Neural progenitor cell (in vitro differentiated cells): Measurements from ENCODE around the gene CTTN. TPM values are rescaled to one million over a fixed set of nuclear protein-coding genes. Genes with fewer than 3 reads are reported as not detected.

ENCODE experiments used
- DNase-seq: peaks from one replicate; pipeline ENCODE4 v3.0.0-alpha.2; 2016; ENCODE audit warnings: low spot score
- H2AFZ ChIP-seq: fragments of 200-600 bp; sonication (generic); replicated peaks from 2 replicates; pipeline ENCODE4 v1.6.1; 2016; ENCODE audit warnings: antibody characterized with exemption
- H3F3A ChIP-seq: fragments of 200-600 bp; sonication (generic); 2 replicates; pipeline ENCODE4 v1.6.1; 2016; ENCODE audit warnings: antibody characterized with exemption, low read depth
- H3K27ac ChIP-seq: fragments of 200-600 bp; sonication (generic); 2 replicates; pipeline ENCODE4 v1.5.1; 2016; ENCODE audit warnings: mild to moderate bottlenecking
- H3K27me3 ChIP-seq: fragments of 200-600 bp; sonication (generic); 2 replicates; pipeline ENCODE4 v1.6.1; 2016; ENCODE audit warnings: mild to moderate bottlenecking, moderate library complexity
- H3K36me3 ChIP-seq: fragments of 200-600 bp; sonication (generic); 2 replicates; pipeline ENCODE4 v1.5.1; 2016
- H3K4me1 ChIP-seq: fragments of 200-600 bp; sonication (generic); 2 replicates; pipeline ENCODE4 v1.6.1; 2016; ENCODE audit warnings: mixed run types
- H3K4me2 ChIP-seq: fragments of 200-600 bp; sonication (generic); 2 replicates; pipeline ENCODE4 v1.6.1; 2016
- H3K4me3 ChIP-seq: fragments of 200-600 bp; sonication (generic); 2 replicates; pipeline ENCODE4 v1.5.1; 2016
- H3K79me2 ChIP-seq: fragments of 200-600 bp; sonication (generic); 2 replicates; pipeline ENCODE4 v1.6.1; 2016; ENCODE audit warnings: low read depth
- H3K9ac ChIP-seq: fragments of 200-600 bp; sonication (generic); 2 replicates; pipeline ENCODE4 v1.6.1; 2016
- H3K9me3 ChIP-seq: fragments of 200-600 bp; sonication (generic); 2 replicates; pipeline ENCODE4 v1.5.1; 2016; ENCODE audit warnings: low read depth
- H4K20me1 ChIP-seq: fragments of 200-600 bp; sonication (generic); 2 replicates; pipeline ENCODE4 v1.6.1; 2016; ENCODE audit warnings: low read depth
- H3K27ac Mint-ChIP-seq: 3 replicates; pipeline ENCODE4 v1.8.0; 2021; ENCODE audit warnings: mixed read lengths
- H3K27me3 Mint-ChIP-seq: 2 replicates; pipeline ENCODE4 v1.8.0; 2022; ENCODE audit warnings: low read depth, mild to moderate bottlenecking, inconsistent platforms, moderate library complexity, mixed read lengths; ENCODE audit not compliant: insufficient read depth
- H3K36me3 Mint-ChIP-seq: 3 replicates; pipeline ENCODE4 v1.8.0; 2021; ENCODE audit warnings: mixed read lengths
- H3K4me1 Mint-ChIP-seq: 3 replicates; pipeline ENCODE4 v1.8.0; 2021; ENCODE audit warnings: mixed read lengths
- H3K4me3 Mint-ChIP-seq: 3 replicates; pipeline ENCODE4 v1.8.0; 2021; ENCODE audit warnings: mild to moderate bottlenecking, moderate library complexity, mixed read lengths
- H3K9me3 Mint-ChIP-seq: 3 replicates; pipeline ENCODE4 v1.8.0; 2020; ENCODE audit warnings: mixed read lengths
- CTCF ChIP-seq: fragments of 200-600 bp; sonication (generic); IDR thresholded peaks from 2 replicates; pipeline ENCODE4 v1.5.1; 2017; ENCODE audit warnings: antibody characterized with exemption, mild to moderate bottlenecking
- EZH2 ChIP-seq: fragments of 200-600 bp; sonication (generic); IDR thresholded peaks from 2 replicates; pipeline ENCODE4 v1.6.1; 2017; ENCODE audit warnings: antibody characterized with exemption, mild to moderate bottlenecking, moderate library complexity
- EZH2phosphoT487 ChIP-seq: fragments of 200-600 bp; sonication (generic); IDR thresholded peaks from 2 replicates; pipeline ENCODE4 v1.6.1; 2017; ENCODE audit warnings: antibody characterized with exemption
- total RNA-seq: library from RNA; depleted of rRNA; stranded (reverse); fragments of >200 nt; gene quantifications from 2 replicates; pipeline ENCODE4 v1.2.3, GENCODE V29; 2015; ENCODE audit warnings: low replicate concordance

CTTN gene
- total RNA-seq, 1 donor from 2014 or later: 200 TPM

- Histone ChIP-seq H2AFZ (no peak overlapping the region), H3K4me3 (no peak overlapping the region), H3K79me2 (no peaks in the 10 kb centered on the region), H3K36me3 (no peaks in the 10 kb centered on the region), H3K27me3 (no peaks in the 10 kb centered on the region), H4K20me1 (no peaks in the 10 kb centered on the region), H3K27ac (no peak overlapping the region), H3K4me1 (no peaks in the 10 kb centered on the region), H3K9ac (no peak overlapping the region), H3K9me3 (no peaks in the 10 kb centered on the region), H3K4me2 (no peak overlapping the region), H3F3A (no peaks in the 10 kb centered on the region)
- H3K4me3 Mint-ChIP-seq: no peak overlapping the region
- TF ChIP-seq CTCF: peak; percentile 37
- no peak for TF ChIP-seq EZH2phosphoT487
- DNase-seq: no peak
- H3K36me3 Mint-ChIP-seq: peaks cover 8% of the 10 kb centered on the region
- peaks cover 44% of the 10 kb centered on the region for H3K4me1 Mint-ChIP-seq
- H3K27me3 Mint-ChIP-seq: peaks cover 6% of the 10 kb centered on the region
- H3K27ac Mint-ChIP-seq: no peak overlapping the region
- peaks cover 5% of the 10 kb centered on the region for H3K9me3 Mint-ChIP-seq
Observed at GRCh38 chr11:70483077-70483861, 84.9 kb downstream of the CTTN start.

GRCh38 chr11:70483917-70484316, 85.6 kb downstream of the CTTN start:
- Histone ChIP-seq H3K36me3 (no peaks in the 10 kb centered on the region), H3K27me3 (no peaks in the 10 kb centered on the region), H4K20me1 (no peaks in the 10 kb centered on the region), H3K4me1 (no peaks in the 10 kb centered on the region), H3K9ac (no peak overlapping the region), H3K79me2 (no peaks in the 10 kb centered on the region), H3K4me3 (no peak overlapping the region), H3K9me3 (no peaks in the 10 kb centered on the region), H2AFZ (no peak overlapping the region), H3F3A (no peaks in the 10 kb centered on the region), H3K27ac (no peak overlapping the region), H3K4me2 (no peak overlapping the region)
- no peak overlapping the region for H3K4me3 Mint-ChIP-seq
- H3K4me1 Mint-ChIP-seq: peaks cover 38% of the 10 kb centered on the region
- peaks cover 8% of the 10 kb centered on the region for H3K36me3 Mint-ChIP-seq
- DNase-seq: no peak
- peaks cover 5% of the 10 kb centered on the region for H3K9me3 Mint-ChIP-seq
- H3K27ac Mint-ChIP-seq: peak overlapping the region; percentile 46
- no peak for TF ChIP-seq EZH2
- no peak for TF ChIP-seq EZH2phosphoT487
- no peak for TF ChIP-seq CTCF
- peaks cover 8% of the 10 kb centered on the region for H3K27me3 Mint-ChIP-seq

GRCh38 chr11:70485326-70486025, 87.1 kb downstream of the CTTN start:
- no peak for TF ChIP-seq EZH2
- no peak for TF ChIP-seq CTCF
- TF ChIP-seq EZH2phosphoT487: no peak
- H3K36me3 Mint-ChIP-seq: peaks cover 8% of the 10 kb centered on the region
- Histone ChIP-seq H2AFZ (no peak overlapping the region), H3K79me2 (no peaks in the 10 kb centered on the region), H3F3A (no peaks in the 10 kb centered on the region), H3K36me3 (no peaks in the 10 kb centered on the region), H3K4me2 (no peak overlapping the region), H3K9me3 (no peaks in the 10 kb centered on the region), H3K27ac (no peak overlapping the region), H3K9ac (no peak overlapping the region), H4K20me1 (no peaks in the 10 kb centered on the region), H3K4me1 (no peaks in the 10 kb centered on the region), H3K27me3 (no peaks in the 10 kb centered on the region), H3K4me3 (no peak overlapping the region)
- no peak for DNase-seq
- H3K27ac Mint-ChIP-seq: peak overlapping the region; percentile 87
- peak overlapping the region; percentile 38 for H3K4me3 Mint-ChIP-seq
- H3K27me3 Mint-ChIP-seq: peaks cover 8% of the 10 kb centered on the region
- H3K9me3 Mint-ChIP-seq: peaks cover 5% of the 10 kb centered on the region
- H3K4me1 Mint-ChIP-seq: peaks cover 31% of the 10 kb centered on the region
